Vagina (tissue), 2 donors: ENCODE results near the gene NDUFB5. TPM values are rescaled to one million over a fixed set of nuclear protein-coding genes. Genes with fewer than 3 reads are reported as not detected.

Experiments used
- DNase-seq, 2 donors: peaks; one replicate each; pipeline ENCODE4 v3.0.0-alpha.2; 2017; ENCODE audit errors: extremely low spot score in 2 of 2
- H3K27ac ChIP-seq: fragments of 200-600 bp; sonication (generic); one replicate; pipeline ENCODE4 v1.5.1; 2019
- H3K27me3 ChIP-seq: fragments of 200-600 bp; sonication (generic); one replicate; pipeline ENCODE4 v1.5.1; 2019
- H3K36me3 ChIP-seq, 2 donors: fragments of 200-600 bp; sonication (generic); one replicate each; pipeline ENCODE4 v1.5.1; 2017 to 2019
- H3K4me1 ChIP-seq: fragments of 200-600 bp; sonication (generic); one replicate; pipeline ENCODE4 v1.5.1; 2019
- H3K4me3 ChIP-seq, 2 donors: fragments of 200-600 bp; sonication (generic); 1 replicate in 1 of 2; 2 replicates in 1 of 2; pipeline ENCODE4 v1.5.1; 2016 to 2019
- H3K9me3 ChIP-seq: fragments of 200-600 bp; sonication (generic); one replicate; pipeline ENCODE4 v1.5.1; 2019
- POLR2A ChIP-seq, 2 donors: fragments of 450-650 bp; IDR thresholded peaks; one replicate each; pipeline ENCODE4 v1.6.1; 2017; ENCODE audit warnings: antibody characterized with exemption in 2 of 2, mild to moderate bottlenecking in 2 of 2, moderate library complexity in 2 of 2
- POLR2AphosphoS5 ChIP-seq, 2 donors: sonication (generic); formaldehyde crosslinking; IDR thresholded peaks; one replicate each; pipeline ENCODE4 v1.9.0; 2017; ENCODE audit warnings: antibody characterized with exemption in 2 of 2, mild to moderate bottlenecking in 2 of 2, low read depth in 1 of 2; ENCODE audit not compliant: insufficient read depth in 1 of 2
- intact Hi-C: fragments of 100-400 bp; cut with DNase I; formaldehyde crosslinking; loops from one replicate; pipeline ENCODE4 v1.15.1; 2023
- total RNA-seq: library from RNA; depleted of rRNA; stranded (reverse); fragments of >200 nt; gene quantifications from one replicate; pipeline ENCODE4 v1.2.3, GENCODE V29; 2016
- TF ChIP-seq, protein P1 (sequence below), 3 experiments: fragments of 450-650 bp in 2 of 3; fragments of 200-600 bp in 1 of 3; sonication (generic) in 1 of 3; IDR thresholded peaks; one replicate each; pipeline ENCODE4 v1.5.1; 2017 to 2019; ENCODE audit warnings: antibody characterized with exemption in 3 of 3, mild to moderate bottlenecking in 2 of 3, moderate library complexity in 2 of 3

NDUFB5 gene
- total RNA-seq, 1 donor from 2014 or later, result 48.9 TPM

DNA sequence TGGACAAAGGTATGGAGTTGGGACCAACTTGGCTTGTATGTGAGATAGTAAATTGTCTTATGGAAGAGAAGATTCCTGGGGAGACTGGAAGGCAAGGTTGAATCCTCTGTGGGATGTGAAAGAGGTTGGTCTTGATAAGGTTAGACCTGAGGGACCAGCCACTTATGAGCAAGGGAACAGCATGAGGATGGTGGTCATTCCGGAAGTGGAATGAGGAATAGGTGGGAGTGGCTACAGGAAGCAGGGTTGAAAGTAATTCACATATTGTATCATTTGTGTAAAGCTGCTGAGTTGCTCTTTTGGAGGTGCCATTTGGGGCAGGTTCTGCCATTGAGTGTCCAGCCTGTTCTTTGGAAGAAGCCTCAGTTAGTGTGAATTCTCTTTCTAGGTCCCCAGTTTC lies 61.4 kb downstream of the NDUFB5 start:
- H3K4me1 ChIP-seq, result peaks cover 15% of the 10 kb centered on the region
- TF ChIP-seq, protein P1, sequence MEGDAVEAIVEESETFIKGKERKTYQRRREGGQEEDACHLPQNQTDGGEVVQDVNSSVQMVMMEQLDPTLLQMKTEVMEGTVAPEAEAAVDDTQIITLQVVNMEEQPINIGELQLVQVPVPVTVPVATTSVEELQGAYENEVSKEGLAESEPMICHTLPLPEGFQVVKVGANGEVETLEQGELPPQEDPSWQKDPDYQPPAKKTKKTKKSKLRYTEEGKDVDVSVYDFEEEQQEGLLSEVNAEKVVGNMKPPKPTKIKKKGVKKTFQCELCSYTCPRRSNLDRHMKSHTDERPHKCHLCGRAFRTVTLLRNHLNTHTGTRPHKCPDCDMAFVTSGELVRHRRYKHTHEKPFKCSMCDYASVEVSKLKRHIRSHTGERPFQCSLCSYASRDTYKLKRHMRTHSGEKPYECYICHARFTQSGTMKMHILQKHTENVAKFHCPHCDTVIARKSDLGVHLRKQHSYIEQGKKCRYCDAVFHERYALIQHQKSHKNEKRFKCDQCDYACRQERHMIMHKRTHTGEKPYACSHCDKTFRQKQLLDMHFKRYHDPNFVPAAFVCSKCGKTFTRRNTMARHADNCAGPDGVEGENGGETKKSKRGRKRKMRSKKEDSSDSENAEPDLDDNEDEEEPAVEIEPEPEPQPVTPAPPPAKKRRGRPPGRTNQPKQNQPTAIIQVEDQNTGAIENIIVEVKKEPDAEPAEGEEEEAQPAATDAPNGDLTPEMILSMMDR (IDR thresholded peaks at IDR 0.05), result no peak
- TF ChIP-seq POLR2A (IDR thresholded peaks at IDR 0.05), result no peak
- TF ChIP-seq POLR2AphosphoS5 (IDR thresholded peaks at IDR 0.05; ENCODE audit: insufficient read depth in 1 of 2, low read depth in 1 of 2), result no peak
- no peaks in the 10 kb centered on the region for H3K9me3 ChIP-seq
- no peak overlapping the region for H3K4me3 ChIP-seq
- DNase-seq, result peak in 1 of 2 donors; percentile 60
- H3K27me3 ChIP-seq, result no peaks in the 10 kb centered on the region
- no peaks in the 10 kb centered on the region for H3K36me3 ChIP-seq
- H3K27ac ChIP-seq, result no peak overlapping the region
- intact Hi-C loops, result no loop called here

DNA sequence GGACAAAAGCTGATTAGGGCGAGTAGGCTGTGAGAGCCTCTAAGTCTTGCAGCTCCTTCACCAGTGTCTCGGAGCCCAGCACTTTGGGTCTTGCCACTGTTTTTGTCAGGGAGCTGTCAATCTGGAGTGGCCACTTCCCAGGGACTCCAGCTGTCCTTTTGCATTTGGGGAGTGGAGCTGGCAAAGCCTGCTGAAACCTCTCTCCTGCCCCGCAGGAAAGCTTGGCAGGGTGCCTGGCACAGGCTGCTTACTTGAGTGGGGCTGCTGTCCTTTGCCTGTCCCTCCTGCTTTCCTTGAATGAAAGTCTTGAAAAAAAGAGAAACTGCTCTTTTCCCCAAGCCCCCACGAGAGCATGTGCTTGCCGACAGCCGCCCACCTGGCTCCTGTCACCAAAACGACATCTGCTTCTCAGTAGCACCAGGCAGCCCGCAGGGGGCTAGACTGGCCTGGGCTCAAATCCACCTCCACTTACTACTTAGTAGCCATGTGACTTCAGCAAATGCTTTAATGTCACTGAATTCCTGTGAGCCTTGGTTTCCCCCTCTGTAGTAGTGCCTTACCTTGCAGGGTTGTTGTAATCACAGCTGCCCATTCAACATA lies 61.9 kb downstream of the NDUFB5 start:
- DNase-seq, result peak in 1 of 2 donors; percentile 82
- TF ChIP-seq, protein P1 (IDR thresholded peaks at IDR 0.05), result no peak
- TF ChIP-seq POLR2A (IDR thresholded peaks at IDR 0.05), result no peak
- no peak for TF ChIP-seq POLR2AphosphoS5 (IDR thresholded peaks at IDR 0.05; ENCODE audit: insufficient read depth in 1 of 2, low read depth in 1 of 2)
- Histone ChIP-seq H3K9me3 (no peaks in the 10 kb centered on the region), H3K27me3 (no peaks in the 10 kb centered on the region), H3K36me3 (no peaks in the 10 kb centered on the region), H3K4me1 (peaks cover 15% of the 10 kb centered on the region), H3K27ac (no peak overlapping the region), H3K4me3 (no peak overlapping the region)
- intact Hi-C loops, result no loop called here

DNA sequence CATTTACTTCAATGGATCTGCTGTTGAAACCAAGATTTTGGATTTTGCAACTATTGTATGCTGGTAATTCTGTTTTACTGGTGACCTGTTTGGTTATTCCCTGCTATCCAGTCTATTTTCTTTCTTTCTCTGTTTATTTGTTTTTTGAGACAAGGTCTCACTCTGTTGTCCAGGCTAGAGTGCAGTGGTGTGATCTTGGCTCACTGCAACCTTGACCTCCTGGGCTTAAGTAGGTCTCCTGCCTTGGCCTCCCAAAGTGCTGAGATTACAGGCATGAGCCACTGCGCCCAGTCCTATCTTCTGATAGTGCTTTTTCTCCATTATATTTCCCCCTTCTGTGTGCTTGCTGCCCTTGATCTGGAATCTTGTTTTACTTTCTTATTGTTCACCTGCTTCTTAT lies 63.8 kb downstream of the NDUFB5 start:
- no peak for DNase-seq
- Histone ChIP-seq H3K27ac (no peak overlapping the region), H3K4me1 (peaks cover 8% of the 10 kb centered on the region), H3K27me3 (no peaks in the 10 kb centered on the region), H3K9me3 (no peaks in the 10 kb centered on the region), H3K4me3 (no peak overlapping the region), H3K36me3 (no peaks in the 10 kb centered on the region)
- intact Hi-C loops, result no loop called here
- TF ChIP-seq POLR2AphosphoS5 (IDR thresholded peaks at IDR 0.05; ENCODE audit: insufficient read depth in 1 of 2, low read depth in 1 of 2) (no peak), POLR2A (IDR thresholded peaks at IDR 0.05) (no peak)
- TF ChIP-seq, protein P1 (IDR thresholded peaks at IDR 0.05), result no peak

DNA sequence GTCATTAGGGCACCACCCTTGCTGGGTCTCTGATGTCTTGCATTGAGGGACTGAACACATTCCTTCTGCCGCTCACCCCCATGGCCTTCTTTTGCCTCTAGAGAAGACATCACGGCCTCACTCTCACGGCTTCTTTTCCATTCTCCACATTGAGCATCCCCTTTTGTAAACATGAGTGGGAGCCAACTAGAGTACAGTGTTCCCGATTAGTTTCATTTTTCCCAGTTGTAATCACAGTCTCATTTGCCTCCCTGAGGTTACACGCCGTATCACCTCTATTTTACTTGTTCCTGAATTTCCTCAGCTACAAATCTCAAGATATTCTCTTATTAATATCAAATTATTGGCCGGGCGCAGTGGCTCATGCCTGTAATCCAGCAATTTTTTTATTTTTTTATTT lies 65.7 kb downstream of the NDUFB5 start:
- Histone ChIP-seq H3K36me3 (no peaks in the 10 kb centered on the region), H3K27me3 (no peaks in the 10 kb centered on the region), H3K4me1 (peaks cover 8% of the 10 kb centered on the region), H3K9me3 (no peaks in the 10 kb centered on the region), H3K4me3 (no peak overlapping the region), H3K27ac (no peak overlapping the region)
- no peak for TF ChIP-seq POLR2A (IDR thresholded peaks at IDR 0.05)
- no peak for TF ChIP-seq POLR2AphosphoS5 (IDR thresholded peaks at IDR 0.05; ENCODE audit: insufficient read depth in 1 of 2, low read depth in 1 of 2)
- TF ChIP-seq, protein P1 (IDR thresholded peaks at IDR 0.05), result no peak
- intact Hi-C loops, result no loop called here
- DNase-seq, result no peak

DNA sequence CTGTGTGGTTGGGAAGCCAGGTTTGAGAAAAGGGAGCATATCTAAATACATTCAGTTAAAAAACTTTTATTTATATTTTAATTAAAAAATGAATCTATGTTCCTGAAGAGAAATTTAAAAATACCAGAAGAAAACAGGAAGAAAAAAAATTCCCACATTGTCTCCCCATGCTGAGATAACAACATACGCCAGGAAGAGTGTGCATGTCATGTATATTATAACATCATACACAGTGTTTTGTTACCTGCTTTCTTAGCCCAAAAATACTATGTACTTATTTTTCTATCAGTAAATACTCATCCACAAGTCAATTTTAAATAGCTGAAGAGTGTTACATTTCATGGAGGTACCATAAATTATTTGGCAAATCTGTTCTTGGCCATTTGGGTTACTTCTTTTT lies 66.7 kb downstream of the NDUFB5 start:
- no peak for DNase-seq
- intact Hi-C loops, result no loop called here
- H3K36me3 ChIP-seq, result no peaks in the 10 kb centered on the region
- peaks cover 5% of the 10 kb centered on the region for H3K4me1 ChIP-seq
- H3K27me3 ChIP-seq, result no peaks in the 10 kb centered on the region
- TF ChIP-seq, protein P1 (IDR thresholded peaks at IDR 0.05), result no peak
- no peak for TF ChIP-seq POLR2A (IDR thresholded peaks at IDR 0.05)
- no peak for TF ChIP-seq POLR2AphosphoS5 (IDR thresholded peaks at IDR 0.05; ENCODE audit: insufficient read depth in 1 of 2, low read depth in 1 of 2)
- no peak overlapping the region for H3K27ac ChIP-seq
- no peaks in the 10 kb centered on the region for H3K9me3 ChIP-seq
- no peak overlapping the region for H3K4me3 ChIP-seq
